PC-9 (cell line): ENCODE measurements around the gene TMEM74B. TPM values are rescaled to one million over a fixed set of nuclear protein-coding genes. Genes with fewer than 3 reads are reported as not detected.
"Not testable (repeated sequence)": the region's sequence is repeated elsewhere in the genome, so short reads cannot be mapped to it uniquely, and the experiment has no call there.

ENCODE experiments used
- BruUV-seq: library from RNA; stranded (reverse); fragments of 400-500 nt; replicated peaks from 2 replicates; lab custom pipeline; 2021; lab: Mats Ljungman, UMichigan
- CTCF ChIA-PET: fragments of 300-600 bp; sonication (Branson Sonifier 250); formaldehyde crosslinking; loops from one replicate; lab custom pipeline; 2022; ENCODE audit warnings: antibody characterized with exemption; lab: Charles Lee
- POLR2A ChIA-PET: fragments of 300-600 bp; sonication (Branson Sonifier 250); formaldehyde crosslinking; loops from one replicate; lab custom pipeline; 2022; ENCODE audit warnings: antibody characterized with exemption; ENCODE audit not compliant: unreplicated experiment; lab: Charles Lee
- DNase-seq, 2 experiments: peaks; one replicate each; pipeline versions ENCODE4 v3.0.0 to v3.0.0-alpha.2; 2015 to 2022; ENCODE audit warnings: mixed read lengths in 1 of 2
- H2AFZ ChIP-seq: fragments of 200-600 bp; sonication (generic); 2 replicates; pipeline ENCODE4 v1.8.1; 2017; ENCODE audit warnings: antibody characterized with exemption
- H3F3A ChIP-seq: fragments of 200-600 bp; sonication (generic); 2 replicates; pipeline ENCODE4 v1.8.1; 2017; ENCODE audit warnings: antibody characterized with exemption, mild to moderate bottlenecking, low read depth; ENCODE audit not compliant: insufficient read depth
- H3K27ac ChIP-seq: fragments of 200-600 bp; sonication (generic); 2 replicates; pipeline ENCODE4 v1.6.1; 2016; ENCODE audit warnings: mixed run types
- H3K27me3 ChIP-seq: fragments of 200-600 bp; sonication (generic); 2 replicates; pipeline ENCODE4 v1.6.1; 2016; ENCODE audit warnings: low read depth, mixed run types; ENCODE audit not compliant: insufficient read depth
- H3K36me3 ChIP-seq: fragments of 200-600 bp; sonication (generic); 2 replicates; pipeline ENCODE4 v1.6.1; 2016; ENCODE audit warnings: low read depth, mixed run types
- H3K4me1 ChIP-seq: fragments of 200-600 bp; sonication (generic); replicated peaks from 2 replicates; pipeline ENCODE4 v1.6.1; 2016; ENCODE audit warnings: mixed run types; ENCODE audit not compliant: insufficient read depth
- H3K4me2 ChIP-seq: fragments of 200-600 bp; sonication (generic); 2 replicates; pipeline ENCODE4 v1.6.1; 2017; ENCODE audit warnings: mixed run types
- H3K4me3 ChIP-seq: fragments of 200-600 bp; sonication (generic); 2 replicates; pipeline ENCODE4 v1.6.1; 2016; ENCODE audit warnings: mixed run types
- H3K79me2 ChIP-seq: fragments of 200-600 bp; sonication (generic); 2 replicates; pipeline ENCODE4 v1.6.1; 2017; ENCODE audit warnings: low read depth, mixed run types
- H3K9me2 ChIP-seq: fragments of 200-600 bp; sonication (generic); 2 replicates; pipeline ENCODE4 v1.8.1; 2017; ENCODE audit warnings: mild to moderate bottlenecking; ENCODE audit not compliant: insufficient read depth
- H3K9me3 ChIP-seq: fragments of 200-600 bp; sonication (generic); 2 replicates; pipeline ENCODE4 v1.8.1; 2016; ENCODE audit warnings: low read depth; ENCODE audit not compliant: insufficient read depth
- H4K20me1 ChIP-seq: fragments of 200-600 bp; sonication (generic); 2 replicates; pipeline ENCODE4 v1.8.1; 2017; ENCODE audit not compliant: insufficient read depth
- CTCF ChIP-seq: fragments of 200-600 bp; sonication (generic); conservative IDR thresholded peaks from 2 replicates; pipeline ENCODE4 v1.6.1; 2017; ENCODE audit warnings: mixed run types, antibody characterized with exemption, mild to moderate bottlenecking, moderate library complexity
- EZH2 ChIP-seq: fragments of 200-600 bp; sonication (generic); IDR thresholded peaks from 2 replicates; pipeline ENCODE4 v1.8.0; 2017; ENCODE audit warnings: antibody characterized with exemption, low read depth
- intact Hi-C: fragments of 100-400 bp; cut with micrococcal nuclease; formaldehyde crosslinking; loops from one replicate; pipeline ENCODE4 v1.10.0; 2022; ENCODE audit not compliant: unreplicated experiment
- total RNA-seq: library from RNA; stranded (reverse); gene quantifications from 2 replicates; pipeline ENCODE4 v1.2.3, GENCODE V29; 2021

The TMEM74B gene
- total RNA-seq, 1 experiment from 2014 or later: 0.44 TPM

- Histone ChIP-seq H2AFZ (peak within 1 kb of the TSS; percentile 100), H4K20me1 (no peaks in the 10 kb centered on the region), H3K4me2 (peak within 1 kb of the TSS; percentile 98), H3K4me3 (peak within 1 kb of the TSS; percentile 91), H3K9me2 (no peaks in the 10 kb centered on the region), H3F3A (peaks cover 9% of the 10 kb centered on the region), H3K27me3 (peaks cover 28% of the 10 kb centered on the region), H3K4me1 (0 out of 2 replicates have a peak, but pooled peaks cover 3% of the 10 kb centered on the region), H3K36me3 (no peaks in the 10 kb centered on the region), H3K9me3 (no peaks in the 10 kb centered on the region), H3K27ac (no peak within 1 kb of the TSS), H3K79me2 (no peaks in the 10 kb centered on the region)
- intact Hi-C loops: loop anchor here (5.0 to 10.0 kb wide), 2 partner anchors 41 to 89 kb away; partner anchors contain the start of gene SNPH
- DNase-seq: peak in 1 of 2 experiments; percentile 73
- BruUV-seq: no TSS peak
- no peak for TF ChIP-seq EZH2
- TF ChIP-seq CTCF: no peak
- POLR2A ChIA-PET: no interaction called here
- CTCF ChIA-PET: no interaction called here
Measured at GRCh38 chr20:1225783-1226654, 41.2 kb upstream of the TMEM74B start, which contains the start of gene RAD21L1. Gene RAD21L1, plus strand, starts transcription at chr20:1226044. Its CDS starts 2,410 bp downstream, at chr20:1228454.

GRCh38 chr20:1225263-1225782 is 40.5 kb upstream of the TMEM74B start:
- ChIA-PET POLR2A (no interaction called here), CTCF (no interaction called here)
- Histone ChIP-seq H3K36me3 (no peaks in the 10 kb centered on the region), H3K9me3 (no peaks in the 10 kb centered on the region), H2AFZ (no peak overlapping the region), H3K4me2 (peak overlapping the region; percentile 79), H3K9me2 (no peaks in the 10 kb centered on the region), H3K4me1 (0 out of 2 replicates have a peak, but pooled peaks cover 3% of the 10 kb centered on the region), H3F3A (peaks cover 9% of the 10 kb centered on the region), H3K27me3 (peaks cover 32% of the 10 kb centered on the region), H4K20me1 (no peaks in the 10 kb centered on the region), H3K79me2 (no peaks in the 10 kb centered on the region), H3K4me3 (peak overlapping the region; percentile 55), H3K27ac (no peak overlapping the region)
- TF ChIP-seq CTCF (no peak), EZH2 (no peak)
- intact Hi-C loops: loop anchor here (5.0 to 10.0 kb wide), 2 partner anchors 42 to 89 kb away; partner anchors contain the start of gene SNPH
- DNase-seq: peak in 1 of 2 experiments; percentile 37
- BruUV-seq: no TSS peak

- H3K4me1 ChIP-seq: 0 out of 2 replicates have a peak, but pooled peaks cover 3% of the 10 kb centered on the region
- H2AFZ ChIP-seq: no peak overlapping the region
- H3K79me2 ChIP-seq: no peaks in the 10 kb centered on the region
- H3K27me3 ChIP-seq: peaks cover 37% of the 10 kb centered on the region
- no TSS peak for BruUV-seq
- CTCF ChIA-PET: no interaction called here
- H3F3A ChIP-seq: peaks cover 9% of the 10 kb centered on the region
- no peak overlapping the region for H3K4me3 ChIP-seq
- intact Hi-C loops: loop anchor here (10.0 kb wide), 1 partner anchor 90 kb away; no protein-coding TSS in a partner anchor
- no peaks in the 10 kb centered on the region for H3K36me3 ChIP-seq
- no peak for DNase-seq
- H3K9me2 ChIP-seq: no peaks in the 10 kb centered on the region
- no peak overlapping the region for H3K4me2 ChIP-seq
- no peaks in the 10 kb centered on the region for H4K20me1 ChIP-seq
- POLR2A ChIA-PET: no interaction called here
- H3K27ac ChIP-seq: no peak overlapping the region
- no peaks in the 10 kb centered on the region for H3K9me3 ChIP-seq
- TF ChIP-seq CTCF: no peak
- no peak for TF ChIP-seq EZH2
Measured at GRCh38 chr20:1224205-1224890, 39.6 kb upstream of the TMEM74B start.

- H3K27ac ChIP-seq, H3F3A ChIP-seq, POLR2A ChIA-PET, H3K4me3 ChIP-seq, H3K9me3 ChIP-seq, BruUV-seq, H3K36me3 ChIP-seq, DNase-seq, H3K4me1 ChIP-seq, H3K9me2 ChIP-seq, H2AFZ ChIP-seq, H3K4me2 ChIP-seq, CTCF ChIA-PET, H4K20me1 ChIP-seq, H3K79me2 ChIP-seq: not testable (repeated sequence)
- intact Hi-C loops: loop anchor here (10.0 kb wide), 1 partner anchor 92 kb away; no protein-coding TSS in a partner anchor
- peaks cover 41% of the 10 kb centered on the region for H3K27me3 ChIP-seq
Measured at GRCh38 chr20:1222750-1223149, 38.0 kb upstream of the TMEM74B start.
